Measurements from ENCODE around the gene NTM.

NTM gene

GRCh38 chr11:132114743-132115142 is 744.3 kb downstream of the NTM start:
- DNase-seq (ENCODE audit: low read depth): no peak

DNA sequence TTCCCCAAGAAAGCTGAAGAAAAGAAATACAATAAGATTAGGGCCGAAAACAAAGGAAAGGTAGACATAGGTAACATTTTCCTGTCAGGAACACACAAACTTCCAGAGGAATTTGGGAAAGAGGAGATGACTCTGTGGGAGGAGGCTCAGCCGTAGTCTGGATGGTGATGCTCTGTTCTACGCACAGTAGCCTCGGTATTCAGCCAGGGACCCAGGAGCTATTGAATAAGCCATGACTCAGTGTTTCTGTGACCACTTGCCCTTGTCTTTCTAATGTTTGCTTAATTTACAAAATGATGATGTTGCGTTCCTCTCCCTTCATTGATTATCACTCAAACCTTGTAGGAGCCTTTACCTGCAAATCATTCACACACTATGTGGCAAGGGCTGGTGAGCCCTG is 745.0 kb downstream of the NTM start:
- DNase-seq (ENCODE audit: low read depth): no peak

DNA sequence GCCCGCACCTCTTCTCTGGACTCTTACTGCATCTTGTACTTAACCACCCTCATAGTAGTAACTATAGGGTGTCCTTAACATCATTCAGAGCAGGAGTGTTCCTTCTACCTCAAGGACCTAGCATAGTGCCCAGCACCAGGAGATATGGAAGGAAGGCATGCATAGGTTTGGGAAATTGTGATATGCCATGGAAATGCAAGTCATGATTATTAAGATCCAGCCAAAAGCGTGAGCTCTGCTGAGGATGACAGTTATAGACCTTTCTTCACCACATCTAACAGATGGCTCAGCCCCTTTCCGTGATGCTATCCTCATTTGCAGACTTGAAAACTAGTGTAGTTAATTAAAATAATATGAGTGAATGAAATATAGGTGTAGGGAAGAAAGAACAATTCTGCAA is 746.1 kb downstream of the NTM start:
- no peak for DNase-seq (ENCODE audit: low read depth)

DNA sequence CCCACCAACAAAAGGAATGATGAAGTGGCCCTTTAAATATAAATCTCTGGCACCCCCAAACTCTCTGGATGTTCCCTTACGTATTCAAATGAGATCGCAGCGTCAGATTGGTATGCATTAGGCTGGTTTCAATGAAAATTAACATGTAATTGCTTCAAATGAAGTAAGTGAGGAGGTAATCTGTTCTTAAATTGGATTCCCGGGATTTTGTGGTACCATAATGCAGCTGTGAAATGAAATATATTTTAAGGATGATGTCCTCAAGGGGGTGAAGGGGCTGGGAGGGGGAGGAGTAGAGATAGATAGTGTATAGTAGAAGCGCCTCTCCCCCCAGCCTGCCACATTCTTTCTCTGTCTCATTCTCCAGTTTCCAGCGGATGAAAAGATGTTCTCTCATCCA is 748.2 kb downstream of the NTM start:
- no peak for DNase-seq (ENCODE audit: low read depth)

GRCh38 chr11:132119573-132119972 is 749.2 kb downstream of the NTM start:
- no peak for DNase-seq (ENCODE audit: low read depth)

DNA sequence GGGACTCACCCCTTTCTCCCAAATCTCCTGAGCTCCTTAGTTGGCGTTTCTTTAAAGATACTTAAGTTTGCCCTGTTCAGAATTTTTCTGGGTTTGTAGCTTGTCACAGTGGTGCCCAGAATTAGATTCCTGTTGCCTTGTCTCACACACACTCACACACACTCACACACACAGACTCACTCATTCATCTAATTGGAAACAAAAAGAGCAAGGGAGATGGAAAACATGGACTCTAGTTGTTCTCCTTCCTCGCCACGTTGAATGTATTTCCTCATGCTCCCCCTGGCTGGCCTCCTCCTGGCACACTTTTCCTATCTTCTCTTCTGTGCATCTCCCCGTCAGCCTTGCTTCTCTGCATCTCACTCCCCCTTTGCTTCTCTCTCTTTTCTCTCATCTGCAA is 752.3 kb downstream of the NTM start:
- no peak for DNase-seq (ENCODE audit: low read depth)

GRCh38 chr11:132123449-132123848 is 753.0 kb downstream of the NTM start:
- no peak for DNase-seq (ENCODE audit: low read depth)

- no peak for DNase-seq (ENCODE audit: low read depth)
Observed at GRCh38 chr11:132123854-132124835, 753.7 kb downstream of the NTM start.

DNA sequence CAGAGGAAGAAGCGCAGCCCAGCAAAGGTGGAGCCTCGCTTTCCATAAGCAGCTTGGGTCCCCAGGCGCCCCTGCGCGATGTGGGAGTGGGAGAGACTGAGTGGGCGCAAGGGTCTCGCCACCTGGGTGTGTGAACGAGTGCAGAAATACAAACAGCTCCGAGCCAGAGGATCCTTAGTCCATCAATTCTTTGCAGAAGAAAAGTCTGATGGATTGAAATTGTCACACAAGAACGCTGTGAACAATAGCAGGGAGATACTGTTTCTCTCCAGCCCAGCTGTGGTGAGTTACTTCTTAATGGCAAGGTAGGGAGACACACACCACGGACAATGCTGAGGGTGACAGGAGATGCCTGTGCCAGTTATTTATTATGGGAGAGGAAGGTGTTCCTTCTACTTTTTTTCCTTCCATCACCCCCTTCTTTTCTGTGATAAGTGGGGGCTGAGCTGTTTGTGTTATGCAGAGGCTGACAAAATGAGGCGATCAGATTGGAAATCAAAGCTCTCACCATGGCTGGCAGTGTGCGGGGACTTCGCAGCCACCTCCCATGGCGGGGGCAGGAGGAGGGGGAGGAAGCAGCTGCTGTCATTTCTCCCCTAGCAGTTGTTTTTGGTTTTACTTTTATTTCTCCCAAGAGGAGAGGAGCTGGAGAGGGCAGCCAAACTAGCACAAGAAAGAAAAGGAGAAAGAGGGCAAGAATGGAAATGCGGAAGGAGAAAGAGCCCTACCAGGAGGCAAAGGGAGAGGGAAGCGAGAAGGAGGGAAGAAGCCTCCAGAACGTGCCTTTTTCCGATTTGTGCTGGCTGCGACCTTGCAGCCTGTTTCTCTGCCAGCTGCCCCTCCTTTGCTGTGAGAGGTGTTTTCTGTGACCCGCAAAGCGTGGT is 755.8 kb downstream of the NTM start:
- DNase-seq (ENCODE audit: low read depth): no peak

- peak; percentile 86 for DNase-seq (ENCODE audit: low read depth)
Observed at GRCh38 chr11:132126973-132127899, 756.8 kb downstream of the NTM start.

GRCh38 chr11:132127900-132128288 is 757.5 kb downstream of the NTM start:
- no peak for DNase-seq (ENCODE audit: low read depth)

- no peak for DNase-seq (ENCODE audit: low read depth)
Observed at GRCh38 chr11:132131047-132131446, 760.6 kb downstream of the NTM start.

DNA sequence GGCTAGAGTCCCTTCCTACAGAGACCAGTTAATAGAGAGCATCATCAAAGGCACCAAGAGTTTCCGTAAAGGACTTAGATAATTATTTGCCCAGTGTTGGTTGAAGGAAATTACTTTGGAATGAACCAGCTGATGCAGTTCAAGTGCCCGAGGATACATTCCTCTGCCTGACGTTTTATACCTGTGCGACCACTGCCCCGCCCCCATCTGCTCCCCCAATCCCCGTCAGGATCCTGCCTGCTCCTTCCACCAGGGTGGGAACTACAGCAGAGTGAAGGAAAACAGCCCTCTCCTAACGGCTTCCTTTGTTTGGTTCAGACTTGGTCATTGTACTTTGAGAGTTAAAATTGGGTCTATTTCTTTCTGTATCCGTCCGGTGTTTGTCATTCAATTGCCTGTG is 761.5 kb downstream of the NTM start:
- DNase-seq (ENCODE audit: low read depth): no peak

DNA sequence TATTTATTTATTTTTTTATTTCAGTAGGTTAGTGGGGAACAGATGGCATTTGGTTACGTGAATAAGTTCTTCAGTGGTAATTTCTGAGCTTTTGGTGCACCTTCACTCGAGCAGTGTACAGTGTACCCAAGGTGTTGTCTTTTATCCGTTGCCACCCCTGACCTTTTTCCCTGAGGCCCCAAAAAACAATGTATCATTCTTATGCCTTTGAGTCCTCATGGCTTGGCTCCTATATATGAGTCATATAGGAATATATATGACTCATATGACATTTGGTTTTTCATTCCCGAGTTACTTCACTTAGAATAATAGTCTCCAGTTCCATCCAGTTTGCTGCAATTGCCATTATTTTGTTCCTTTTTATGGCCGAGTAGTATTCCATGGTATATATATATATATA is 763.9 kb downstream of the NTM start:
- no peak for DNase-seq (ENCODE audit: low read depth)

DNA sequence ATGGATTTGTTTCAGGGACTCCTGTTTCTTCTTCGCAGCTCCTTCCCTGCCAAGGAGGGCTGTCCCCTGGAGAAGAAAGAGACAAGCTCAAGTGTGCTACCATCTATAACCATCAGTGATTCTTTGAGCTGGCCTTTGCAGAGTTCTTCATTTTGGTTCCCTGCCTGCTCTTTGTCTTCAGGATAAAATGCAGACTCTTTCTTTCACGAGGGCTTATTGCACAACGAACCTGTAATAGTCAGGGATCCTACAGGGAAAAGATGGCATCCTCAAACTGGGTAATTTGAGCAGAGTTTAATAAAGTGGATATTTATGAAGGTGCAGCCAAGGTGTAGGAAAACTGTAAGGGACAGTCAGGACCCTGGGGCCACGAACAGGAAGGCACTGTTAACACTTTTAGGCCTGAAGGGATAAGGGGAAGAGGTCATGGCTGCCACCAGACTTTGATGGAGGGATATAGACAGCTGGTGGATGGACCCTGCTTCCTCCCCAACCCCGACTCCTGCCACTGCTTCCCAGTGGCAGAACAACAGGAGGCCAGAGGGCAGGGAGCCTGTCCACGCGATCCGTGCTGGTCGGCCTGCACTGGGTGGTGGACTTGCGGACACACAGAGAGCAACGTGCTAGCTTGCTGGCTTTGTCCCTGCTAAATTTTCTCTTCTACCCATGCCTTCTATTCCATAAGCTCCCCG is 767.0 kb downstream of the NTM start:
- no peak for DNase-seq (ENCODE audit: low read depth)

DNA sequence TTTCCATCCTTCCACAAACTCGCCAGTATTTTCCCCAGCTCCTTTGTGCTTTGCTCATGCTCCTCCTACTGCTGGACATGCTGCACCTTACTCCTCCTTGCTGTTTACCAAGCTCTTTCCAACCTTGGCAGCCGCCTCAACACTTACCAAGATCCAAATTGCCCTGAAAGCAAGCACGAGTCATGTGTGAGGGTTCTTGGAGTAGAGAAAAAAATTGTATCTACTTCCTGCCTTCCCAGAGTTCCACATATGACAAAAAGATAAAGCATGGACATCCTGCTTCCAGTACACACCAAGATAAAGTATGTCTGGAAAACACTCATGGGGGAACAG is 767.5 kb downstream of the NTM start:
- no peak for DNase-seq (ENCODE audit: low read depth)

GRCh38 chr11:132139181-132139580 is 768.8 kb downstream of the NTM start:
- DNase-seq (ENCODE audit: low read depth): no peak

DNA sequence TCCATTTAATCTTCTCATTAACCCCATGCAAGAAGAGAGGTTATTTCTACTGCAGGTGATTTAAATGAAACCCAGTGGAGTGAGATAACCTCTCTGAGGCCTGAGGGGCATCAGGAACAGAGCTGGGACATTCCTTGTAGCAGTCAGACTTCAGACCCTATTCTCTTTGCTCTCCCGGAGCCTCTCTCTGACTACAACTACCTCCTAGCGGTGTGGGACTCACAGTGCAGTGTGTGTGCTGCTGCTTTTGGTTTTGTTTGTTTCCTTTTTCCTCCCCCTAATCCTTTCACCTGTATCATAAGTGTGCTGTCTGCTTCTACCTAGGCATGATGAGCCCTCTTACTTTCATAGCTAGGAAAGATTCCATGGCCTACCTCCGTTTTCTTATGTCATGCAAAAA is 769.6 kb downstream of the NTM start:
- DNase-seq (ENCODE audit: low read depth): no peak

- DNase-seq (ENCODE audit: low read depth): no peak
Observed at GRCh38 chr11:132142121-132142520, 771.7 kb downstream of the NTM start.

GRCh38 chr11:132142554-132142953 is 772.1 kb downstream of the NTM start:
- no peak for DNase-seq (ENCODE audit: low read depth)

GRCh38 chr11:132147464-132147863 is 777.0 kb downstream of the NTM start:
- no peak for DNase-seq (ENCODE audit: low read depth)
